ENCODE measurements around the gene AATF.

DNA sequence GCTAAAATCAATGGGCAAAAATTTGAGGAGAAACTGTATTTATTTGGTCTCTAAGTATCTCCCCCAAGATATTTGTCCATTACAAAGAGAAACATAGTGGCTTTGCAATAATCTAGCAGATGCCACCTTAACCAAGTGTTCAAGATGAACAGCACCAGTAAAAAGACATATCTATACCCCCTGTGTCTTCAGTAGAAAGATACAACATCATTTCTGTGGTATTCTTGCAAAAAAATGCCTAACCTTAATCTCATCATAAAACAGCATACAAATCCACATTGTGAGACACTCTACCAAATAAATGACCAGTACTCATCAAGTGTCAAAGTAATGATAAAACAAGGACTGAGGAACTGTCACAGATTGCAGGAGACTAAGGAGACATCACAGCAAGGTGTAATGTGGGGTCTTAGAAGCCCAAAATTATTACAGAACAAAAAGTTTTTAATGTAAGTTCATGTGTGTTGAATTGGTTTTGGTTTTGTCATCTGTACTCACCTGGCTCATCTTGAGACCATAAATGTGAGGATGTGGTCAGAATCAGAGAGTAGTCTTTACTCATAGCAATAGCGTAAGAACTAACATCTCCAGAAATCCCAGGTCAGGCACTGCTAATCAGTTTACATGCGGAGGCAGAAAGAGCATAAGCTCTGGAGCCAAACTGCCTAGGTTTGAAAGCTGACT, 77.2 kb downstream of the AATF start:
- no peak for TF ChIP-seq POLR2A (IDR thresholded peaks at IDR 0.05)
- no peak for TF ChIP-seq CTCF (IDR thresholded peaks at IDR 0.05)

All from Peyer's patch (tissue), 4 donors.